ENCODE measurements around the gene EIF1.

DNA sequence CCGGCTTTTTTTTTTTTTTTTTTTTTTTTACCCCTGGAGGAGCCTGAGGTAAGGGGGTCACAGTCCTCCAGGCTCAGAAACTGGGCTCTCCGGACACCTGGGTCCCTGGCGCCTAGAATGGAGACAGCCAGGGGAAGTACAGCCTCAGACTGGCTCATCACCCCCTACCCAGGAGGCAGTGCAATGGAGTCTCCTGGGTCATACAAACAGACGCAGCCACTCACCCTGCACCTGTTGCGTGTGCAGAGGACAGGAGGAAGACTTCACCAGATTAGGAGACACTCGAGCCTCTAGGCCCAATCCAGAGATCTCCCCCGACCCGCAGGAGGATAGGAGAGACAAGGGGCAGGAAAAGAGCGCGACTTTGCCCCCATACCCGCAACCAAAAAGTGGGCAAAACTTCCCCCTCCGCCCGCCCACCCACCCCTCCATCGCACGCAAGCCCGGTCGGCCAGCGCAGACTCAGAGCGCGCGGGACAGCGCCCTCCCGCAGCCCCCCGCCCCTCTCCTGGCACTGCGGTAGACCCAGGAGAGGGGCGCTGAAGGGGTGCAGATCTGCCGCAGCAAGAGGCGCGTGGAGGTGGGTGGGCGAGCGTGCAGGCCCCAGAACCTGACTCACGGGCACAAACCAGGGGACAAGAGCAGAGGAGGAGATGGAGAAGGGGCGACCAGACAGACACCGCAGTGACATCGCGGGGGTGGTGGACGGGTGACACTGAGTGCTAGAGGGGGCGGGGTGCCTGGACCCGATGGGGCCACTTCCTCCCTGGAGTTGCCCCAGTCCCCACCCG, 44.9 kb downstream of the EIF1 start:
- TF ChIP-seq EGR1 (IDR thresholded peaks at IDR 0.05; ENCODE audit: low read depth in 2 of 2) (no peak), CTCF (IDR thresholded peaks at IDR 0.05; ENCODE audit: low read depth, low read length, missing input control) (no peak), TAF1 (conservative IDR thresholded peaks at IDR 0.05) (no peak), RAD21 (IDR thresholded peaks at IDR 0.05) (no peak), YY1 (IDR thresholded peaks at IDR 0.05) (no peak), HNF4G (IDR thresholded peaks at IDR 0.05) (no peak), SP1 (IDR thresholded peaks at IDR 0.05) (no peak), ATF3 (IDR thresholded peaks at IDR 0.05) (no peak), JUND (IDR thresholded peaks at IDR 0.05) (no peak), MAX (IDR thresholded peaks at IDR 0.05) (no peak), GABPA (IDR thresholded peaks at IDR 0.05 in 1 of 2, conservative IDR thresholded peaks at IDR 0.05 in 1 of 2) (no peak), ZBTB33 (IDR thresholded peaks at IDR 0.05) (no peak)
- TF ChIP-seq, protein P1, sequence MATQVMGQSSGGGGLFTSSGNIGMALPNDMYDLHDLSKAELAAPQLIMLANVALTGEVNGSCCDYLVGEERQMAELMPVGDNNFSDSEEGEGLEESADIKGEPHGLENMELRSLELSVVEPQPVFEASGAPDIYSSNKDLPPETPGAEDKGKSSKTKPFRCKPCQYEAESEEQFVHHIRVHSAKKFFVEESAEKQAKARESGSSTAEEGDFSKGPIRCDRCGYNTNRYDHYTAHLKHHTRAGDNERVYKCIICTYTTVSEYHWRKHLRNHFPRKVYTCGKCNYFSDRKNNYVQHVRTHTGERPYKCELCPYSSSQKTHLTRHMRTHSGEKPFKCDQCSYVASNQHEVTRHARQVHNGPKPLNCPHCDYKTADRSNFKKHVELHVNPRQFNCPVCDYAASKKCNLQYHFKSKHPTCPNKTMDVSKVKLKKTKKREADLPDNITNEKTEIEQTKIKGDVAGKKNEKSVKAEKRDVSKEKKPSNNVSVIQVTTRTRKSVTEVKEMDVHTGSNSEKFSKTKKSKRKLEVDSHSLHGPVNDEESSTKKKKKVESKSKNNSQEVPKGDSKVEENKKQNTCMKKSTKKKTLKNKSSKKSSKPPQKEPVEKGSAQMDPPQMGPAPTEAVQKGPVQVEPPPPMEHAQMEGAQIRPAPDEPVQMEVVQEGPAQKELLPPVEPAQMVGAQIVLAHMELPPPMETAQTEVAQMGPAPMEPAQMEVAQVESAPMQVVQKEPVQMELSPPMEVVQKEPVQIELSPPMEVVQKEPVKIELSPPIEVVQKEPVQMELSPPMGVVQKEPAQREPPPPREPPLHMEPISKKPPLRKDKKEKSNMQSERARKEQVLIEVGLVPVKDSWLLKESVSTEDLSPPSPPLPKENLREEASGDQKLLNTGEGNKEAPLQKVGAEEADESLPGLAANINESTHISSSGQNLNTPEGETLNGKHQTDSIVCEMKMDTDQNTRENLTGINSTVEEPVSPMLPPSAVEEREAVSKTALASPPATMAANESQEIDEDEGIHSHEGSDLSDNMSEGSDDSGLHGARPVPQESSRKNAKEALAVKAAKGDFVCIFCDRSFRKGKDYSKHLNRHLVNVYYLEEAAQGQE (IDR thresholded peaks at IDR 0.05) = no peak
